ENCODE measurements around the gene PATJ. TPM values are rescaled to one million over a fixed set of nuclear protein-coding genes. Genes with fewer than 3 reads are reported as not detected.

PATJ gene
- total and polyA plus RNA-seq, 8 donors, result 9.1 to 195 (median 68.0) TPM

GRCh38 chr1:62013264-62013663 lies 271.0 kb downstream of the PATJ start:
- no peak for TF ChIP-seq POLR2AphosphoS5 (IDR thresholded peaks at IDR 0.05)
- no peak for TF ChIP-seq EP300 (IDR thresholded peaks at IDR 0.05)
- no peak for TF ChIP-seq CTCF (IDR thresholded peaks at IDR 0.05)
- TF ChIP-seq POLR2A (IDR thresholded peaks at IDR 0.05), result no peak
- WGBS, 5 donors, result 86 to 92% (median 88%) methylated on average over 5 of the region's 5 CpGs
- Histone ChIP-seq H3K9me3 (no peaks in the 10 kb centered on the region), H3K27ac (no peak overlapping the region), H3K4me3 (no peak overlapping the region), H3K4me1 (peaks cover 0 to 4% (median 0%) of the 10 kb centered on the region in 4 donors), H3K36me3 (peaks cover 0 to 10% (median 1%) of the 10 kb centered on the region in 4 donors), H3K27me3 (no peaks in the 10 kb centered on the region)
- no peak for DNase-seq
- intact Hi-C loops (cut with DNase I; ENCODE audit: low total_unique reads), result no loop called here

DNA sequence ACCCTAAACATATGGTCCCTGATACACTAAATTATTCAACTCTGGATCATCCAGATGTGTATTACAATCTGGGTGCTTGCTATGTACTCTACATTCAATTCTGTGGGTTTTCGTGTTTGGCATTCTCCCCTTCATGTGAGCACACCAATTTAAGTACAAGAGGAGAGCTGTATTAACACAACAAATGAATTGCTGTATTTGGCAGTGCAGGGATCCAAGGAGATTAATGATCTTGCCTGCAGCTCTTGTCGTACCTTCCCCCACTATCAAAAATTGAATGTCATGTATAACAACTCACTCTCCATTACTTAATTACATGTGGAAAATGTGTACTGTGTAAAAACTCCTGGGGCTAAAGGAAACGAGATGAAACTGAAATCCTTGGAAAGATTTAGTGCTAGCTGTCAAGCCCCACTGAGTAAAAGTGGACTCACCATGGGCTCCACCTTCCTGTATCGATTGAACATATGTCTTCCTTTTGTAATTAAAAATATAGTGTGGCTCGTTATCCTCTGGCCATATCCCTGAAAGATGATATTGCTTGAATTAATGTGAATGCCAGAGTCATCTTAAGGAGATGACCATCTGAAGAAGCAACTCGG lies 280.2 kb downstream of the PATJ start:
- H3K36me3 ChIP-seq, result peaks cover 0 to 25% (median 12%) of the 10 kb centered on the region in 4 donors
- intact Hi-C loops (cut with DNase I; ENCODE audit: low total_unique reads), result no loop called here
- H3K4me1 ChIP-seq, result no peaks in the 10 kb centered on the region
- H3K9me3 ChIP-seq, result no peaks in the 10 kb centered on the region
- no peaks in the 10 kb centered on the region for H3K27me3 ChIP-seq
- H3K27ac ChIP-seq, result no peak overlapping the region
- DNase-seq, result no peak
- WGBS, 5 donors, result 83 to 93% (median 86%) methylated on average over 6 of the region's 6 CpGs
- no peak overlapping the region for H3K4me3 ChIP-seq
- TF ChIP-seq EP300 (IDR thresholded peaks at IDR 0.05) (no peak), POLR2A (IDR thresholded peaks at IDR 0.05) (no peak), CTCF (IDR thresholded peaks at IDR 0.05) (no peak), POLR2AphosphoS5 (IDR thresholded peaks at IDR 0.05) (no peak)

DNA sequence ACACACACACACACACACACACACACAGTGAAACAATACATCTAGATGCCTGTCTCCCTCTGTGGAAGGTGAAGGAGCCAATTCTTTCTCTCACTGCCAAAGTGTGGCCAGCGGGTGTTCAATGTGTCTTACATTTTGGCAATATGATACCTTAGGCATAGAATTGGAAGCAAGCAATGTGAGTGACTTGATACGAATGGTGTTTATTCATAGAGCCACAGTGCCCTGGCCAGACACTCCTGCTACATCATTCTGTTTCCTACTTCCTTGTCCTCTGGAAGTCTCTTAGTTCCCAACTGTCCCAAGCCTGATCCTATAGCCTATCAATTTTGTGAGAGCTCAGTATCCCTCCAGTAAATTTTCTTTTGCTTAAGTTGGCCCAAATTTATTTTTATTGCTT lies 282.4 kb downstream of the PATJ start:
- Histone ChIP-seq H3K27ac (no peak overlapping the region), H3K4me3 (no peak overlapping the region), H3K9me3 (peaks cover 0 to 9% (median 4%) of the 10 kb centered on the region in 4 donors), H3K4me1 (no peaks in the 10 kb centered on the region), H3K27me3 (no peaks in the 10 kb centered on the region), H3K36me3 (peaks cover 0 to 25% (median 6%) of the 10 kb centered on the region in 4 donors)
- no peak for DNase-seq
- 88 to 98% (median 91%) methylated on average over 2 of the region's 2 CpGs for WGBS, 5 donors
- intact Hi-C loops (cut with DNase I; ENCODE audit: low total_unique reads), result no loop called here
- no peak for TF ChIP-seq POLR2AphosphoS5 (IDR thresholded peaks at IDR 0.05)
- no peak for TF ChIP-seq EP300 (IDR thresholded peaks at IDR 0.05)
- TF ChIP-seq POLR2A (IDR thresholded peaks at IDR 0.05), result no peak
- no peak for TF ChIP-seq CTCF (IDR thresholded peaks at IDR 0.05)

GRCh38 chr1:62025154-62025553 lies 282.9 kb downstream of the PATJ start:
- Histone ChIP-seq H3K4me3 (no peak overlapping the region), H3K9me3 (peaks cover 0 to 9% (median 4%) of the 10 kb centered on the region in 4 donors), H3K36me3 (peaks cover 0 to 20% (median 6%) of the 10 kb centered on the region in 4 donors), H3K4me1 (no peaks in the 10 kb centered on the region), H3K27me3 (no peaks in the 10 kb centered on the region), H3K27ac (no peak overlapping the region)
- no peak for DNase-seq
- intact Hi-C loops (cut with DNase I; ENCODE audit: low total_unique reads), result no loop called here
- 73 to 81% (median 78%) methylated on average over 4 of the region's 4 CpGs for WGBS, 5 donors
- TF ChIP-seq CTCF (IDR thresholded peaks at IDR 0.05) (no peak), POLR2A (IDR thresholded peaks at IDR 0.05) (no peak), POLR2AphosphoS5 (IDR thresholded peaks at IDR 0.05) (no peak), EP300 (IDR thresholded peaks at IDR 0.05) (no peak)

Data from stomach (tissue), 9 donors.